GM12873 (cell line): ENCODE data around the gene DNM3.

Experiments used
- TF ChIP-seq, protein P1 (sequence below): IDR thresholded peaks from 2 replicates; pipeline ENCODE4 v1.5.1; 2012; ENCODE audit warnings: low read depth, mild to moderate bottlenecking, moderate library complexity, low read length, control low read depth; ENCODE audit not compliant: insufficient read depth; ENCODE audit errors: missing control alignments

Gene DNM3

DNA sequence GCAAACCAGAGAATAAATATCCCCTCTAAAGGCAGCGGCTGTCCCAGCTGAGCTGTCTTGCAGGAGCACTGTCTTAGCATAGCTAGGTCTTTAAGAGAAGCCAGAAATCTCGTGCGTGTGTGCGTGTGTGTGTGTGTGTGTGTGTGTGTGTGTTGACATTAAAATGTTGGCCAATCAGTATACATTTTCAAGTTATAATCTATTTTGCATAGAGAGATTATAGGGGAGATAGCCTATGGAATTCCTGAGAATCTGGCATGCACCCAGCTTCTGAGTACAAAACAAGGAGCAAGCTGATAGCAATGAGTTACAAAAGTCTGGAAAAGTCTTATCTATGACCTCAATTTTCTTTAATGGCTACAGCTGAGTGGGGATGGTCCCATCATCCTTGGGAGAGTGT is 42.1 kb upstream of the DNM3 start:
- TF ChIP-seq, protein P1, sequence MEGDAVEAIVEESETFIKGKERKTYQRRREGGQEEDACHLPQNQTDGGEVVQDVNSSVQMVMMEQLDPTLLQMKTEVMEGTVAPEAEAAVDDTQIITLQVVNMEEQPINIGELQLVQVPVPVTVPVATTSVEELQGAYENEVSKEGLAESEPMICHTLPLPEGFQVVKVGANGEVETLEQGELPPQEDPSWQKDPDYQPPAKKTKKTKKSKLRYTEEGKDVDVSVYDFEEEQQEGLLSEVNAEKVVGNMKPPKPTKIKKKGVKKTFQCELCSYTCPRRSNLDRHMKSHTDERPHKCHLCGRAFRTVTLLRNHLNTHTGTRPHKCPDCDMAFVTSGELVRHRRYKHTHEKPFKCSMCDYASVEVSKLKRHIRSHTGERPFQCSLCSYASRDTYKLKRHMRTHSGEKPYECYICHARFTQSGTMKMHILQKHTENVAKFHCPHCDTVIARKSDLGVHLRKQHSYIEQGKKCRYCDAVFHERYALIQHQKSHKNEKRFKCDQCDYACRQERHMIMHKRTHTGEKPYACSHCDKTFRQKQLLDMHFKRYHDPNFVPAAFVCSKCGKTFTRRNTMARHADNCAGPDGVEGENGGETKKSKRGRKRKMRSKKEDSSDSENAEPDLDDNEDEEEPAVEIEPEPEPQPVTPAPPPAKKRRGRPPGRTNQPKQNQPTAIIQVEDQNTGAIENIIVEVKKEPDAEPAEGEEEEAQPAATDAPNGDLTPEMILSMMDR, result no peak

DNA sequence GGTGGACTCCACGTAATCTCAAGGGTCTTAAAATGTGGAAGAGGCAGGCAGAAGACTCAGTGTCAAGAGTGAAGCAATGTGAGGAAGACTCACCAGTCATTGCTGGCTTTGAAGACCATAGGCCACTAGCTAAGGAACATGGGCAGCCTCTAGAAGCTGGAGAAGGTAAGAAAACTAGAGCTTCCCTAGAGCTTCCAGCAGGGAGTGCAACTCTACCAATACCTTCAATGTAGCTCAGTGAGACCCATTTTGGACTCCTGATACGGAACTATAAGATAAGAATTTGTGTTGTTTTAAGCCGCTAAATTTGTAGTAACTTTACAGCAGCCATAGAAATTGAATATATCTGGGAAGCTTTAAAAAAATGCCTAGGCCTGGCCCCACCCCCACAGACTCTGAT is 41.0 kb upstream of the DNM3 start:
- TF ChIP-seq, protein P1, result no peak

DNA sequence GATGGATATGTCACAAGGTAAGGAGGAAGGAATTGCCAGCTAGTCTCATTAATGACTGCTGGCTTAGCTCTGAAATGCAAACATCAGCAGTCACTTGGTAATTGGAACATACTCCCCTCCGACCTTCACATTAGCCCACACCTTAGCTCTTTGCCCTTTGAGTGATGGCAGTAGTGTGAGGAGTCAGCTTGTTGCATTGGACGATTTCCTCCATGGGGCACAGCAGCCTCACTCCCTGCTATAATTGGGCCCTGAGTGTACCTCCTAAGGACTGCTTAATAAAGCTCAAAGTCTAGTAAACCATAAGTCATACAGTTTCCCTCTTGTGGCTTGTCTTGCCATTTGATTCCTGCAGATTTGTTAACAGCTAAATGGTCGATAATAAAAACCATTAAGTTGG is 40.4 kb upstream of the DNM3 start:
- TF ChIP-seq, protein P1, result no peak

DNA sequence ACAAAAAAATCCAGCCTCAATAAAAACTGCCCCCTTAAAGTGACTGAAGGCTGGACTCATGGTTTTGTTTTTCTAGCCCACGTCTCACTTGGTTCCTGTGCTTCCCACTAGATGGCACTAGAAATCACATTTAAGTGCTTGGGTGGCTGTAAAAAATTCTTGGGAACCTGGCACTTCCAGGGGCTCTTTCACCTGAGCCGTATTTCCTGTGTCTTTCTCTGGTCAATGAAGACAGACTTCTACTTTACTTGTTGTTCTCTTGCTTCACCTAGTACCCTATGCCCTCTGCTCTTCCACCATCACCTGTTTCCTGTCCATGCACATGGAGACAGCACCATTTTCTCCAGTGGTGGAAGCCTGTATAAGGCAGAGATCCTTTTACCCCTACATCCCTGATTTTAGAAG is 39.8 kb upstream of the DNM3 start:
- TF ChIP-seq, protein P1, result peak; percentile 79

DNA sequence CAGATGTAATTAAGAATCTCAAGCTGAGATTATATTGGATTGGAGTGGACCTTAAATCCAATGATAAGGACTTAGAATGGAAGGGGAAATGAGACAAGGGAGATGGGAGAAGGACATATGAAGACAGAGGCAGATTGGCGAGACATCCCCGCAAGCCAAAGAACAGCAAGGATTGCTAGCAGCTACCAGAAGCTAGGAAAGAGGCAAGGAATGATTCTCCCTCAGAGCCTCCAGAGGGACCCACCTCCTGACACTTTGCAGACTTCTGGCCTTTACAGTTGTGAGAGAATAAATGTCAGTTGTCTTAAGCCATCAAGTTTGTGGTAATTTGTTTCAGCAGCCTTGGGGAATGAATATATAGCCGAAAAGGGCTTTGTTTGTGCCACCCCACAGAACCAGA is 39.1 kb upstream of the DNM3 start:
- TF ChIP-seq, protein P1, result no peak

DNA sequence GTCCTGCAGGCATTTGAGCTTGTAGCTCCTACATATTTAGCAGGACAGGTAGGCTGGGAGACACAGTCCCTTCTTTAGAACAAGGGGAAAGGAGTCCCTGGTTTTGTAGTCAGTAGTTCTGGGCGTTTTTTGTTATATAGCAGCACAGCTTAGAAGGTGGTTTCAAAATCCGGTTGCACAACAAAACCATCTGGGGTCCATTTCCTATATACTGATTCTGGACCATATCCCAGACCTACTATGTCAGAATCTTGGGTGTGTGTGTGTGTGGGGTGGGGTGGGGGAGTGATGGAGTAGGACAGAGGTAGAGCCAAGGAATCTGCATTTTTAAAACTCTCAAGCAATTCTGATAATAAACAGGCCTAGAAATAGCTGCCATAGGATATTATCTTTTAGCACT is 38.3 kb upstream of the DNM3 start:
- TF ChIP-seq, protein P1, result no peak

DNA sequence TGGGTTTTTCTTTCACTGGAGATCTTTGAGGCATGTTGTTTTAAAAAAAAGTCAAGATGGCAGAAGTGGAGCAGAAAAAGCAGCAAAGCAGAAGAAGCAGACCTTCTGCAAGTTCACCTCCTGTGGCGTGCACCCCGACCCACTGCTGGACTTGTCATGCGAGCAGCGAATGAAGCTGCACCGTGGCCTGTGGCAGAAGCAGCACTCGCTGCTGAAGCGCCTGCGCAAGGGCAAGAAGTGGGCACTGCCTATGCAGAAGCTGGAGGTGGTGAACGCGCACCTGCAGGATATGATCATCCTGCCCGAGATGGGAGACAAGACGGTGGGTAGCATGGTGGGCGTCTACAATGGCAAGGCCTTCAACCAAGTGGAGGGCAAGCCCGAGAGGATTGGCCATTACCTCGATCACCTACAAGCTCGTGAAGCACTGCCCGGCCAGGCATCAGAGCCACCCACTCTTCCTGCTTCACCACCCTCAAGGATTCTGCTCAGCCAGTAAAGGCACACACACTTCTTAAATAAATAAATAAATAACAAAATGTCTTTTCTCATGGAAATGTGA is 37.8 kb upstream of the DNM3 start:
- TF ChIP-seq, protein P1, result no peak
